ENCODE results near the gene HSF4.

Gene HSF4

DNA sequence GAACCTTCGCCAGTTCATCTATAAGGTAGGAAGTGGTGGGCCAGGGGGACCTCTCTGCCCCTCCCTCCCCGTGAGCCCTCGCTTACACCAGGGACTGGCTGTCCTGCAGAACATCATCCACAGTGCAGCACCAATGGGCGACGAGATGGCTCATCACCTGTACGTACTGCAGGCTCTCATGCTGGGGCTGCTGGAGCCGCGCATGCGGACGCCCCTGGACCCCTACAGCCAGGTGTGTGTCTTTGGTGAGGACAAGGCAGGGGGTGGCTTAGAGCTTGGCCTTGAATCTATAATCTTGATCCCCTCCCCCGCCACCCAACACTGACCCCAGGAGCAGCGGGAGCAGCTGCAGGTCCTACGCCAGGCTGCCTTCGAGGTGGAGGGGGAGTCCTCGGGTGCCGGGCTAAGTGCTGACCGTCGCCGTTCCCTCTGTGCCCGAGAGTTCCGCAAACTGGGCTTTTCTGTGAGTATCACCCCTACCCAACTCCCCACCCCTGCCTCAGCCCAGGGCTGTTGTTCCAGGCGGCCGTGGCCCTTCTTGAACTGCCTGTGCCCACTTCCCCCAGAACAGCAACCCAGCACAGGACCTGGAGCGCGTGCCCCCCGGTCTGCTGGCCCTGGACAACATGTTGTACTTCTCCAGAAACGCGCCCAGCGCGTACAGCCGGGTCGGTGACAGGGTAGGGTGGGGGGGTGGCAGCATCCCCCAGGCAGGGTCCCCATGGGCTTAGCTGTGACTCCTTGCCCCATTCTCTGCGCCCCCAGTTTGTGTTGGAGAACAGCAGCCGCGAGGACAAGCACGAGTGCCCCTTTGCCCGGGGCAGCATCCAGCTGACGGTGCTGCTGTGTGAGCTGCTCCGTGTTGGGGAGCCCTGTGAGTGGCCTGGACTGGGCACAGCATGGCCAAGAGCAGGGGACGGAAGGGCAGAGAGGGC is 37.1 kb downstream of the HSF4 start:
- DNase-seq (ENCODE audit: low read depth in 2 of 2) = no peak

DNA sequence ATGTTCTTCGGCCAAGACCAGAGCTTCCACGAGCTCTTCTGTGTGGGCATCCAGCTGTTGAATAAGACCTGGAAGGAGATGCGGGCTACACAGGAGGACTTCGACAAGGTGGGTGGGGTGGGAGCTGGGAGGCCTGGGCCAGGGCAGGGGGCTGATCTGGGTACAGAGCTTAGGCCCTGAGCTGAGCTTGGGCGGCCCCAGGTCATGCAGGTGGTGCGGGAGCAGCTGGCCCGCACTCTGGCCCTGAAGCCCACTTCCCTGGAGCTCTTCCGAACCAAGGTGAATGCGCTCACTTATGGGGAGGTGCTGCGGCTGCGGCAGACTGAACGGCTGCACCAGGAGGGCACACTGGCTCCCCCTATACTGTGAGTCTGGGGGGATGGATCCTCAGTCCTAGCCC is 37.9 kb downstream of the HSF4 start:
- no peak for DNase-seq (ENCODE audit: low read depth in 2 of 2)

DNA sequence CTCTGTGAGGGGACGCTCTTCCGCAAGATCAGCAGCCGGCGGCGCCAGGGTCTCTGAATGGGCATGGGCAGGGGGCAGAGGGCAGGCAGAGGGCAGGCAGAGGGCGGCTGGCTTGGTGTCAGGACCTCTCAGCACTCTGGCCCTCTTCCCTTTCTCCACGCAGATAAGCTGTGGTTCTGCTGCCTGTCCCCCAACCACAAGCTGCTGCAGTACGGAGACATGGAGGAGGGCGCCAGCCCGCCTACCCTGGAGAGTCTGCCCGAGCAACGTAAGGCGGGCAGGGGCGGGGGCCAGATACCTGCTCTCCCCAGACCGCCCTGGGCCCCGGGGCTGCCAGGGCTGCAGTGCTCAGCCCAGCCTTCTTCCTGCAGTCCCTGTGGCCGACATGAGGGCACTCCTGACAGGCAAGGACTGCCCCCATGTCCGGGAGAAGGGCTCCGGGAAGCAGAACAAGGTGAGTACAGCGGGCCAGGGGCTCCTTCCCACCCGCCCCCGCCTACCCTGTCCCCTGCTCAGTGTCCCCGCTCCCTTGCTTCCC is 38.5 kb downstream of the HSF4 start:
- DNase-seq (ENCODE audit: low read depth in 2 of 2) = no peak

DNA sequence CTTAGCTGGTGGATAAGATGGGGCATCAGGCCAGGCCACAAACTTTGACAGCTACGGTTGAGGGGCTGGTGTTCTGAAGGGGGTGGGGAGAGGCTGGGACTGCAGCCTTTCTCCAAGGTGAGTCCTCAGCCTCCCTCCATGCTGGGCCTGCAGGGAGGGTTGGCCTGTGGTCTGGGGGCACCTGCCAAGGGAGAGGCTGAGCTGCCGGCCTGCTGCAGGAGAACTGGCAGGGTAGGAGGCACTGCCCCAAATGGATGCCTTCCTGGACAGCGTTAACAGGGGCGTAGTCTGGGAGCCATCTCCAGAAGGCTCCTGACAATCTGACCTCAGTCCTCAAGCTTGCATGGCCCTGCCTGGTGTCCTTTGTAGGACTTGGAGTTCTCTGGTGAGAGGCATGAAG is 39.5 kb downstream of the HSF4 start:
- no peak for DNase-seq (ENCODE audit: low read depth in 2 of 2)

DNA sequence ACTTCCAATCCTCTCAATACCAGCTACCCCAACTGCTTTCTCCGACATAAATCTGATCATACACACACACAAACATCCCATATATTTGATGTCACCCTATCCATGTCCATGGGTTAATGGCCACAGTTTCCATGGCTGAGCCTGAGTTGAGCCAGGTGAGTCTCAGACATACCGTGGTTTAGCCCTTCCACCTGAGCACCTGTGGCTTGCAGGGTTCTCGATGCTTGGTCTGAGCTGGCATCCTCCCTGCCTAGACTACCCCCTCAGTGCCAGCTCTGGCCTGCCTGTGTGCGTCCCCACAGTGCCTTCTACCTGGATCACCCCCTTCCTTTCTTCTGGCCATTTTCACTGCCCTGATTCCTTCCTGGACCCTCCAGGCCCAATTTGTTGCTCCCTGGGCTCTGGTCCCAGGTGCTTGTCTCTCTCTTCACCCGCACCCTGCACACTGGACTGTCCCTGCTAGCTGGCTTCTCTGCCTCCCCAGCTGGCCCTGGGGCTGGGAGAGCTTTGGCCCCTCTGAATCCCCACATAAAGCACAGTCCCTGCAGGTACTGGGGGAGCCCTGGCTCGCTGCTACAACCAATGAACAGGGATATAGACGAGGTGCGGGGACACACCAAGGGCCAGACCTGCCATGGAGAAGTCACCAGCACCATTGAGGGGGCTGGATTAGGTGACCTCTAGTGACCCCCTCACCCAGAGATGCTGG is 41.7 kb downstream of the HSF4 start:
- no peak for DNase-seq (ENCODE audit: low read depth in 2 of 2)

DNA sequence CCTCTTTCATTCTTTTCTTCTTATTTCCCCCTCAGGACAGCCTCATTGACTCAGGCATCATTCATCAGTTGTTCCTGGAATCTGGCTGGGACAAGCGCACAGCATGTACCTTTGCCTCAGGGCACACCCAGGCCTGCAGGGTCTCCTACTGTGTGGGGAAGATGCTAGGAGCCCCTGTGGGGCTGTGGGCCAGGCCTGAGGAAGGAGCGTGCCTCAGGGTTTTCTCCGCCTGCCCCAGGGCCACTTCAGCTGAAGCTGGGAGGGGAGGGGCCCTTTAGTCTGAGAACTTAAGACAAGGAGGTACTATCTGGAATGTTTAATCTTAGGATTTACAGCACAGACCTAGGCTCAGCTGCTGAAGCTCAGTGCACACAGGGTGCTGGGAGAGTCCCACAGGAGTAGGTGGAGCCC is 42.3 kb downstream of the HSF4 start:
- no peak for DNase-seq (ENCODE audit: low read depth in 2 of 2)

DNA sequence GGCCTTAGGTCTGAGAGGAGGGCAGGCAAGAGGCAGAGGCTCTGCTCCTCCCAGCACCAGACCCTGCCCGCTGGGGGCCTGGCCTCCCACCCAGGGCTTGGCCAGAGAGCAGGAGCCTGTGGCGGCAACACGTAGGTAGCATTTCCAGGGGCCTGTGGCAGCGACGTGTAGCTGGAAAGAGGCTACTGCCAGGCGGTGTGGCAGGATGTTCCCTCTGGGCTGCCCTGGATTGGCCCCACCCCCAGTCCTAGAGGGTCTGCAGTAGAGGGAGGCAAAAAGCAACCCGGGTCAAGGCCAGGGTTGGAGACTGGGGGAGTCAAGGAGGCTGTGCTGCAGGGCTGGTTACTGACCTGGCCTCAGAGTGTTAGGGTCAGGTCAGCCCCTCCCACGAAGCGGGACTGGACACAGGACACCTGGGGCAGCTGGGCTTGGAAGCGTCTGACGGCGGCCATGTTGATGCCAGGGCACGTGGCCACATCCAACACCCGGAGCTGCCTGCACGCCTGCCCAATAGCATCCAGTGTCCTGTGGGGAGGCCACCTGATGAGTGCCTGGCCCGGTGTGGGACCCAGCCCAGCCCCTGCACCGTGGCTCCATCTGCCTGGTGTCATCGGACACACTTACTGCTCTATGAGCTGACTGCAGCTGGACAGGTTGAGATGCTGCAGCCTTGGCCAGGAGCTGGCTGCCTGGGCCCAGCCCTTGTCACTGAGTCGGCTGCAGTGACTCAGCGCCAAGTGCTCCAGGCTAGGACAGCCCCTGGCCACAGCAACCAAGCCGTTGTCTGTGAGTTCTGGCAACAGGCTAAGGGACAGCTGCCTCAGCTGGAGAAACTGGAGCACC is 42.9 kb downstream of the HSF4 start:
- DNase-seq (ENCODE audit: low read depth in 2 of 2) = no peak

GRCh38 chr16:67208154-67208896 is 43.8 kb downstream of the HSF4 start:
- no peak for DNase-seq (ENCODE audit: low read depth in 2 of 2)

- DNase-seq (ENCODE audit: low read depth in 2 of 2) = no peak
These were observed 45.0 kb downstream of the HSF4 start for GRCh38 chr16:67209565-67209964.

GRCh38 chr16:67210069-67210937 is 45.8 kb downstream of the HSF4 start:
- DNase-seq (ENCODE audit: low read depth in 2 of 2) = no peak

DNA sequence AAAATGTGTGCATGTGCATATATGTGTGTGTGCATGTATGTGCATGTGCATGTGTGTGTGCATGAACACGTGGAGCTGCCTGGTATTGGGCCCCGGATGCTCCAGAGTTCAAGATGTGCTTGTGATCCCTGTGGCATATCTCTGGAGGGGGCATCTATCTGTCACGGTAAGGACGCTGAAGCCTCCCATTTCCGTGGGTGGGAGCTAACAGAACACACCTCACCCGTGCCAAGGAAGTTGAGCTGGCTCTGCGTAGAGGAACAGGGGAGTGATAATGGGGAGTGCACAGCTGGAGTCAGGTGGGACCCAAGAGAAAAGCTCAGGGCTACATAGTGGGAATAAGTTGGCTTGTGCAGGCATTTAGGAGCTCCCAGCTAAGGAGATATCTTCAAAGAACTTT is 47.1 kb downstream of the HSF4 start:
- no peak for DNase-seq (ENCODE audit: low read depth in 2 of 2)

DNA sequence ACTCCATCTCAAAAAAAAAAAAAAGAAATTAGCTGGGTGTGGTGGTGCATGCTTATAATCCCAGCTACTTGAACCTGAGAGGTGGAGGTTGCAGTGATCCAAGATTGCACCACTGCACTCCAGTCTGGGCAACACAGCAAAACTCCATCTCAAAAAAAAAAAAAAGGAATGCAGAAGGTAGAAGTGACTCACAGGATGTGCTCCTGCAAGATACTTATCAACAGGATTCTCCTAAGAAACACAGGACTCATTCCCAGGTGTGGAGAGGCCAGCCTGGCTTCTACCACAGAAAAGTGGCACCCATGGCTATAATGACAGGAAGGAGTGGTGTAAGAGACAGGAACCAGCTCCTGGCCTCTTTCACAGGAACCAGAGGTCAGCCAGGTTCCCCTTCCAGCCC is 48.2 kb downstream of the HSF4 start:
- no peak for DNase-seq (ENCODE audit: low read depth in 2 of 2)

DNA sequence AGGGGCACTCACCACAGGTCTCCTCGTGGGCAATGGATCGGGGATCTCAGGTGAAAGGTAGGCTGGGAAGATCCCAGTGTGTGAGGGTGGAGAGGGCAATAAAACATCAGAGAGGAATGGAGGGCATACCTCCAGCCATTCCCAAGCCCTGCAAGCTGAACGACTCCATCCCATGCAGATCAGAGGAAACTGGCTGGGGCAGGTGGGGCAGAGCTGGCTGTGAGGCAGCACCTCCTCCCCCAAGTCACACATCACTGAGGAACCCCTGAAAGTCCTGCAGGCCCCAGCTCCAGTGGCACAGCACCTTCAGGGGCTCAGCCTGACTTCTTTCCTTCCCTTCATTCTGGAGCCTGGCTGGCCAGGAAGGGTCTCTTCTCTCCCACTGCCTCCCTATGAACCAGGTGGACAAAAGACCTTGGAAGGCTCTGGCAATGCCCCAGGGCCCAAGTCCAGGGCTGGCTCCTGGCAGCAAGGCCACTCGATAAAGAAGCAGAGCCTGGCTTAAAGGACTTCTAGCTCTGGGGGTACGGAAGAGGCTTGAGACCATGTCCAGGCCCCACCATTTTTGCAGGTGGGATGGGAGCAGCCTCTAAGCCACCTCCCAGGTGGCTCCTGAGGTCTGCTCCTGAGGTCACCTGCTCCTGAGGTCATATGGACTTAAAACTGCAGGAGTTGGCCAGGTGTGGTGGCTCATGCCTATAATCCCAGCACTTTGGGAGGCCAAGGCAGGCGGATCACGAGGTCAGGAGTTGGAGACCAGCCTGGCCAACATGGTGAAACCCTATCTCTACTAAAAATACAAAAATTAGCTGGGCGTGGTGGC is 48.9 kb downstream of the HSF4 start:
- no peak for DNase-seq (ENCODE audit: low read depth in 2 of 2)

GRCh38 chr16:67215706-67216105 is 51.2 kb downstream of the HSF4 start:
- DNase-seq (ENCODE audit: low read depth in 2 of 2) = no peak

DNA sequence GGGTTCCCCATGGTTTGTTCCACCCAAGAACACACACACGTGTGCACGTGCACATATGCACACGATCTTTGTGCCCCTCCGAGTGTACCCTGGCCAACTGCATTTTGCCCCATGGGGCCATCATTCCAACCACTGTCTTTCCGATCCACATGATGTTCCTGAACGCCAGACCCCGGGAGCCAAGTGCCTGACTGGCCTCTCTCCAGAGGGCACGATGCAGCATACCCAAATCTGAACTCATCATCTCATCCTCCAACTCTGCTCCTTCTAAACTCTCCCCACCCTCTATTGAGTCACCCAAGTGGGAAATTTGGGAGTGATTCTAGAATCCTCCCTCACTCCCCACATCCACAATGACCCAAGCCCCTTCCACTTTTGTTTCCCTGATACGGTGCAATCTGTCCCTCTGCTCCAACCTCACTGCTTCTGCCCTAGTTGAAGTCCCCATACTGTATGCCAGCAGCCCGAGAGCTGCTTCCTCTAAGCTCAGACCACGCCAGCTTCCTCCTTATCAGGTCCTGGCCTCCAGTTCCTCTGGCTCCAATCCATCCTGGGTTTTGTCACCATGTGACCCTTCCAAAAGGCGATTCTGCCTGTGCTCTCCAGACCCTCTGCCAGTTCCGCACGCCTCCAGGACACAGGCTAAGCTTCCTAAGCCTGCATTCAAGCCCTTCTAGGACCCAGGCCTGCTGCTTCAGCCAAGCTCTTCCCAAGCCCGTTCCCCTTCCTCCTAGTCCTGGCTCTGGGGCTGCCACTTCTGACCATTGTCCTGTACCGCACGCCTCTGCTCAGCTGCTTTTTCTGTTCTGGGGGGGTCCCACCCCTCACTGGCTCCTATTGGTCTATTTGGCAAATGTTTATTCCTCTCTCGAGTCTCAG is 52.3 kb downstream of the HSF4 start:
- no peak for DNase-seq (ENCODE audit: low read depth in 2 of 2)
